ENCODE data around the gene SYMPK.

Gene SYMPK

DNA sequence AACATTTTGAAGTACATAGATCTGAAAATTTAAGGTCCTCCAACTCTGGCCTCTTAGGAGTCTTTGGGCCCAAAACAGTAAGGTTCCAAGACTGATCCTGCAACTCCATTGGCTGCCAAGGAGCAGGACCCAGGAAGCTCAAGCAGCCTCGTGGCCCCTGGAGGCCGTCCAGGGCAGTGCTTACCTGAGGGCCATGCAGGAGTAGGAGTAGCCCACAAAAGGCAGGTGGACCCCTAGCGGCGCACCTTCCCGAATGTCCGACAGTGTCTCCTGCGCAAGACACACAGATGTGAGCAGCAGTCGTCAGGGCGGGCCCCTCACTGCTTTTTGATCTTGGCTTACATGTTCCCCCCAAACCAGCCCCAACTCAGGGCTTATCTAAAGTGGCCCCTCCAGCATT lies 88.2 kb downstream of the SYMPK start:
- no peak overlapping the region for H3K27ac Mint-ChIP-seq
- H3K4me3 Mint-ChIP-seq, result no peak overlapping the region
- H3K36me3 Mint-ChIP-seq (ENCODE audit: low read depth), result no peaks in the 10 kb centered on the region
- H3K4me1 Mint-ChIP-seq (ENCODE audit: low read depth), result peaks cover 17% of the 10 kb centered on the region
- H3K9me3 Mint-ChIP-seq, result no peaks in the 10 kb centered on the region
- DNase-seq (ENCODE audit: low spot score), result no peak
- H3K27me3 Mint-ChIP-seq (ENCODE audit: low read depth), result peaks cover 9% of the 10 kb centered on the region

DNA sequence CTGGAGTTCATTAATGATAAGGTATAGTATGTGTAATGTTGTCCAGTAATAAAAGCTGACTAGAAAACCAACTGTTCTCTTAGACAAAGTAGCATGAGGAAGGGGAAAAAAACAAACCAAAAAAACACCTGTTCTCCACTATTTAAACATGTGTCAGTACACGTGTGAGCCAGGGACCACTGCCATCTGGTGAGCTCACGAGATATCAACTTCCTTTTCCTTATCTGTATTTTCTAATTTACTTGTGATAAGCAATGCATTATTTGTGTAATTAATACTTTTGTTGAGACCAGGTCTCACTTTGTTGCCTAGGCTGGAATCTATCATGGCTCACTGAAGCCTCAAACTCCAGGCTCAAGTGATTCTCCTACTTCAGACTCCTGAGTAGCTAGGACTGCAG lies 89.6 kb downstream of the SYMPK start:
- H3K4me1 Mint-ChIP-seq (ENCODE audit: low read depth), result peaks cover 9% of the 10 kb centered on the region
- no peak overlapping the region for H3K27ac Mint-ChIP-seq
- no peaks in the 10 kb centered on the region for H3K9me3 Mint-ChIP-seq
- H3K4me3 Mint-ChIP-seq, result no peak overlapping the region
- DNase-seq (ENCODE audit: low spot score), result no peak
- H3K27me3 Mint-ChIP-seq (ENCODE audit: low read depth), result peaks cover 10% of the 10 kb centered on the region
- H3K36me3 Mint-ChIP-seq (ENCODE audit: low read depth), result no peaks in the 10 kb centered on the region

- no peaks in the 10 kb centered on the region for H3K36me3 Mint-ChIP-seq (ENCODE audit: low read depth)
- H3K27me3 Mint-ChIP-seq (ENCODE audit: low read depth), result peaks cover 10% of the 10 kb centered on the region
- peaks cover 8% of the 10 kb centered on the region for H3K4me1 Mint-ChIP-seq (ENCODE audit: low read depth)
- H3K27ac Mint-ChIP-seq, result no peak overlapping the region
- no peak for DNase-seq (ENCODE audit: low spot score)
- no peaks in the 10 kb centered on the region for H3K9me3 Mint-ChIP-seq
- no peak overlapping the region for H3K4me3 Mint-ChIP-seq
Observed at GRCh38 chr19:45772912-45773311, 90.0 kb downstream of the SYMPK start.

GRCh38 chr19:45772130-45772840 lies 90.7 kb downstream of the SYMPK start:
- no peaks in the 10 kb centered on the region for H3K9me3 Mint-ChIP-seq
- no peaks in the 10 kb centered on the region for H3K36me3 Mint-ChIP-seq (ENCODE audit: low read depth)
- no peak overlapping the region for H3K27ac Mint-ChIP-seq
- H3K4me3 Mint-ChIP-seq, result no peak overlapping the region
- peaks cover 8% of the 10 kb centered on the region for H3K4me1 Mint-ChIP-seq (ENCODE audit: low read depth)
- DNase-seq (ENCODE audit: low spot score), result no peak
- peaks cover 12% of the 10 kb centered on the region for H3K27me3 Mint-ChIP-seq (ENCODE audit: low read depth)

DNA sequence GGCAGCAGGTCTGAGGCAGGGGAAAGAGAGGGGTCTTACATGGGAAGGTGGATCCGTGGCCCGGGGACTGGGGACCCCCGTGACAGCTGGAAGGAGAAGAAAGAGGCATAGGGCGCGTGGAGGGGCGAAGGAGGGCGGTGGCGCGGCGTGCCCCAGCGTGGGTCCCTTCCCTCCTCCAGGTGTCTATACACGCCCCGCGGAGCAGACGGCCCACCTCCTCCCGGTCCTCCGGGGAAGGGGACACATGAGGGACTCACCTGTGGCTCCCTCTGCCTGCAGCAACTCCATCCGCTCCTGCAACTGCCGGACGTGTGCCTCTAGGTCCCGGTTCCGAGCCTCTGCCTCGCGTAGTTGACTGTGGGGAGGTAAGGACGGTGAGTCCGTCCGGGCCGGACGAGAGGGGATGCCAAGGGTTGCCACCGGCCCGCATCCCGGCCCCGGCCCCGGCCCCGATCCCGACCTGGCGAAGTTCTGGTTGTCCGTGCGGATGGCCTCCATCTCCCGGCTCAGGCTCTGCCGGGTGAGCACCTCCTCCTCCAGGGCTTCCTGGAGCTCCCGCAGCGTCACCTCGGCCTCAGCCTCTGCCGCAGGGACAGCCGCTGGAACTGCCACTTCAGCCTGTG lies 91.5 kb downstream of the SYMPK start:
- Mint-ChIP-seq H3K4me3 (peak overlapping the region; percentile 54), H3K9me3 (no peaks in the 10 kb centered on the region), H3K36me3 (ENCODE audit: low read depth) (no peaks in the 10 kb centered on the region), H3K4me1 (ENCODE audit: low read depth) (peaks cover 8% of the 10 kb centered on the region), H3K27ac (no peak overlapping the region), H3K27me3 (ENCODE audit: low read depth) (peaks cover 11% of the 10 kb centered on the region)
- DNase-seq (ENCODE audit: low spot score), result no peak

GRCh38 chr19:45770192-45771101 lies 92.5 kb downstream of the SYMPK start:
- peaks cover 8% of the 10 kb centered on the region for H3K4me1 Mint-ChIP-seq (ENCODE audit: low read depth)
- peak overlapping the region; percentile 20 for H3K27ac Mint-ChIP-seq
- H3K36me3 Mint-ChIP-seq (ENCODE audit: low read depth), result no peaks in the 10 kb centered on the region
- peak overlapping the region; percentile 87 for H3K4me3 Mint-ChIP-seq
- peaks cover 12% of the 10 kb centered on the region for H3K27me3 Mint-ChIP-seq (ENCODE audit: low read depth)
- peak; percentile 87 for DNase-seq (ENCODE audit: low spot score)
- H3K9me3 Mint-ChIP-seq, result no peaks in the 10 kb centered on the region

- Mint-ChIP-seq H3K9me3 (no peaks in the 10 kb centered on the region), H3K27me3 (ENCODE audit: low read depth) (peaks cover 16% of the 10 kb centered on the region), H3K4me1 (ENCODE audit: low read depth) (peaks cover 8% of the 10 kb centered on the region), H3K4me3 (peak overlapping the region; percentile 87), H3K36me3 (ENCODE audit: low read depth) (no peaks in the 10 kb centered on the region), H3K27ac (peak overlapping the region; percentile 79)
- peak; percentile 50 for DNase-seq (ENCODE audit: low spot score)
Observed at GRCh38 chr19:45769821-45770191, 93.1 kb downstream of the SYMPK start.

DNA sequence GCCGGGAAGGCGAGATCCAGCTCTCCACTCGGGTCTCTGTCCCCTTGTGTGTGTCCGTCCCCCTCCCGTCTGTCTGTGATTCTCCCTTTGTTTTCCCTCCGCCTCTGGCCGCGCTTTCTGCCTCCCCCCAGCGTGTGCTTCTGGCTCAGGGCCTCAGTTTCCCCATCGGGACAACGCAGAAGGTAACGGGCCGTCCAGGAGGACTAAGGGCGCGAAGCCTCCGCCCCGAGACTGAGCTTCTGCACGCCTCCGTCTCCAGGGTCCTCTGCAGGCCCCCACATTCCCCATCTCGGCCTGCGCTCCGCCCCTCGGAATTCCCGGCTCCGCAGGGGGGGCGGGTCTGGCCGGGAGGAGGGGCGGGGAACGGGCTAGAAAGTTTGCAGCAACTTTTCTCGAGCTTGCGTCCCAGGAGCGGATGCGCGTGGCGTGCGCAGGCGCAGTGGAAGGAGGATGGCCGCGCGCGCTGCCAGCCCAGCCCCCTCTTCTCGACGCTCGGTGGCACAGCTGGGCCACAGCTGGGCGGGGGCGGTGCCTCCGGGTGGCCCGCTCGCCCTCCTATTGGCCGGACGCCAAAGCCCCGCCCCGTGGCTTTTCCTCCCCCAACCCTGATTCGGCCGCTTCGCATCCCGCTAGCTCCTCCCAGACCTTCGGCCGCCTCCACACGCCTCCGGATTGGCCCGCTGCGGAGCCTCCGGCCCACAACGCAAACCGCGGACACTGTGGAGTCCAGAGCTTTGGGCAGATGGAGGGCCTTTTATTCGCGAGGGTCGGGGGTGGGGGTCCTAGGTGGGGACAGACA lies 93.8 kb downstream of the SYMPK start, which contains the start of gene SIX5:
Gene SIX5 (minus strand): TSS at position 269 of the 799 bp plus-strand sequence. CDS start 408 bp downstream, outside the sequence.
- Mint-ChIP-seq H3K27me3 (ENCODE audit: low read depth) (peaks cover 20% of the 10 kb centered on the region), H3K4me3 (peak within 1 kb of the TSS; percentile 87), H3K36me3 (ENCODE audit: low read depth) (no peaks in the 10 kb centered on the region), H3K9me3 (no peaks in the 10 kb centered on the region), H3K27ac (peak within 1 kb of the TSS; percentile 79), H3K4me1 (ENCODE audit: low read depth) (peaks cover 8% of the 10 kb centered on the region)
- peak; percentile 96 for DNase-seq (ENCODE audit: low spot score)

GRCh38 chr19:45768655-45768983 lies 94.3 kb downstream of the SYMPK start:
- Mint-ChIP-seq H3K27ac (peak overlapping the region; percentile 65), H3K4me1 (ENCODE audit: low read depth) (peaks cover 8% of the 10 kb centered on the region), H3K36me3 (ENCODE audit: low read depth) (no peaks in the 10 kb centered on the region), H3K9me3 (no peaks in the 10 kb centered on the region), H3K4me3 (peak overlapping the region; percentile 87), H3K27me3 (ENCODE audit: low read depth) (peaks cover 20% of the 10 kb centered on the region)
- DNase-seq (ENCODE audit: low spot score), result no peak

GRCh38 chr19:45767881-45768654 lies 94.9 kb downstream of the SYMPK start:
- Mint-ChIP-seq H3K9me3 (no peaks in the 10 kb centered on the region), H3K4me1 (ENCODE audit: low read depth) (peaks cover 8% of the 10 kb centered on the region), H3K4me3 (peak overlapping the region; percentile 63), H3K27me3 (ENCODE audit: low read depth) (peaks cover 20% of the 10 kb centered on the region), H3K36me3 (ENCODE audit: low read depth) (no peaks in the 10 kb centered on the region), H3K27ac (no peak overlapping the region)
- peak; percentile 42 for DNase-seq (ENCODE audit: low spot score)

- Mint-ChIP-seq H3K36me3 (ENCODE audit: low read depth) (no peaks in the 10 kb centered on the region), H3K4me3 (peak overlapping the region; percentile 32), H3K4me1 (ENCODE audit: low read depth) (peaks cover 8% of the 10 kb centered on the region), H3K27me3 (ENCODE audit: low read depth) (peaks cover 20% of the 10 kb centered on the region), H3K9me3 (no peaks in the 10 kb centered on the region), H3K27ac (no peak overlapping the region)
- no peak for DNase-seq (ENCODE audit: low spot score)
Observed at GRCh38 chr19:45767410-45767880, 95.5 kb downstream of the SYMPK start.

DNA sequence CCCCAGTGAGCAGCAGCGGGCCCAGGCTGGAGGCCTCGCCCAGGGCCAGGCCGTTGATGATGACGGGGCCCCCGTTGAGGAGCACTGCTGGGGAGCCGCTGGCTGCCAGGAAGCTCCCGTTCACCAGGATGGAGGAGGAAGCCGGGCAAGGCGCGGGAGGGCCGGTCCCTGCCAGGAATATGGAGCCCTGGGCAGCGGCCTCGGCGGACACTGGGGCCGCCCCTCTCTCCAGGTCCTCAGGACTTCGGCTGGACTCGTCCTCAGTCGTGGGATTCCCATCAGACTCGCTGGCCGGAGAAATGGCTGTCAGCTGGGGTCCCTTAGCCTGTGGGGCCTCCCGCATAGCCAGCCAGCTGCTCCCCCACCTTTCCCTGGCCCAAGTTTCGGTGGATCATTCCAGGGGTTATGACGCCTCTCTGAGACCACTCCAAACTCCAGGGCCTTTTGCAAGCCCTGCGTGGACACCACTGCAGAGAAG lies 96.0 kb downstream of the SYMPK start:
- Mint-ChIP-seq H3K27me3 (ENCODE audit: low read depth) (peaks cover 17% of the 10 kb centered on the region), H3K4me1 (ENCODE audit: low read depth) (peaks cover 8% of the 10 kb centered on the region), H3K9me3 (no peaks in the 10 kb centered on the region), H3K36me3 (ENCODE audit: low read depth) (no peaks in the 10 kb centered on the region), H3K4me3 (peak overlapping the region; percentile 32), H3K27ac (no peak overlapping the region)
- DNase-seq (ENCODE audit: low spot score), result no peak

All from T-helper 2 cell treated with Interferon-gamma antibody and Interleukin-4, amounts not matched to agents 5 μg/mL and 100 μg/mL, for 36 hours (primary cell).